HL-60 (cell line): ENCODE data around the gene CCDC88C.

Experiments used
- DNase-seq, 2 experiments: peaks; one replicate each; pipeline ENCODE4 v3.0.0-alpha.2; 2010 to 2020; ENCODE audit warnings: low read depth in 1 of 2, low spot score in 1 of 2
- H3K27ac ChIP-seq: fragments of 250-450 bp; sonication (Bioruptor Pico); replicated peaks from 2 replicates; pipeline ENCODE4 v1.5.1; 2020; ENCODE audit warnings: mild to moderate bottlenecking, moderate library complexity
- H3K27me3 ChIP-seq: fragments of 250-450 bp; sonication (Bioruptor Pico); 2 replicates; pipeline ENCODE4 v1.5.1; 2021; ENCODE audit warnings: mild to moderate bottlenecking, moderate library complexity; ENCODE audit not compliant: insufficient read depth, poor library complexity, severe bottlenecking
- H3K4me3 ChIP-seq: replicated peaks from 2 replicates; pipeline ENCODE4 v1.5.1; 2011; ENCODE audit warnings: mild to moderate bottlenecking, control low read depth, low read length; ENCODE audit not compliant: insufficient read depth
- CTCF ChIP-seq: IDR thresholded peaks from one replicate; pipeline ENCODE4 v1.5.1; 2011; ENCODE audit warnings: low read length, control low read depth, inconsistent platforms; ENCODE audit not compliant: insufficient read depth
- GABPA ChIP-seq: IDR thresholded peaks from 2 replicates; pipeline ENCODE4 v1.6.1; 2012; ENCODE audit warnings: low read depth
- POLR2AphosphoS5 ChIP-seq: IDR thresholded peaks from 2 replicates; pipeline ENCODE4 v1.6.1; 2012; ENCODE audit warnings: low read depth
- SPI1 ChIP-seq: IDR thresholded peaks from 2 replicates; pipeline ENCODE4 v1.6.1; 2012; ENCODE audit warnings: low read depth, mild to moderate bottlenecking, borderline replicate concordance
- long read RNA-seq: library from polyadenylated mRNA; unstranded; transcript quantifications from one replicate; pipeline ENCODE4 v2.0.0, GENCODE V29; 2020
- TF ChIP-seq, protein P1 (sequence below): IDR thresholded peaks from 2 replicates; pipeline ENCODE4 v1.6.1; 2012; ENCODE audit warnings: low read depth; ENCODE audit not compliant: insufficient replicate concordance

Gene CCDC88C
- long read RNA-seq, partial matches to known transcripts = 21 of 43 reads
- long read RNA-seq, other reads (novel, unspliced or antisense) = 22 of 43 reads

GRCh38 chr14:91417120-91417982, at the start of gene CCDC88C:
Gene CCDC88C (minus strand): TSS chr14:91417820. CDS start chr14:91417690, 130 bp downstream.
- TF ChIP-seq POLR2AphosphoS5 (no peak), GABPA (no peak), CTCF (no peak), SPI1 (no peak)
- TF ChIP-seq, protein P1, sequence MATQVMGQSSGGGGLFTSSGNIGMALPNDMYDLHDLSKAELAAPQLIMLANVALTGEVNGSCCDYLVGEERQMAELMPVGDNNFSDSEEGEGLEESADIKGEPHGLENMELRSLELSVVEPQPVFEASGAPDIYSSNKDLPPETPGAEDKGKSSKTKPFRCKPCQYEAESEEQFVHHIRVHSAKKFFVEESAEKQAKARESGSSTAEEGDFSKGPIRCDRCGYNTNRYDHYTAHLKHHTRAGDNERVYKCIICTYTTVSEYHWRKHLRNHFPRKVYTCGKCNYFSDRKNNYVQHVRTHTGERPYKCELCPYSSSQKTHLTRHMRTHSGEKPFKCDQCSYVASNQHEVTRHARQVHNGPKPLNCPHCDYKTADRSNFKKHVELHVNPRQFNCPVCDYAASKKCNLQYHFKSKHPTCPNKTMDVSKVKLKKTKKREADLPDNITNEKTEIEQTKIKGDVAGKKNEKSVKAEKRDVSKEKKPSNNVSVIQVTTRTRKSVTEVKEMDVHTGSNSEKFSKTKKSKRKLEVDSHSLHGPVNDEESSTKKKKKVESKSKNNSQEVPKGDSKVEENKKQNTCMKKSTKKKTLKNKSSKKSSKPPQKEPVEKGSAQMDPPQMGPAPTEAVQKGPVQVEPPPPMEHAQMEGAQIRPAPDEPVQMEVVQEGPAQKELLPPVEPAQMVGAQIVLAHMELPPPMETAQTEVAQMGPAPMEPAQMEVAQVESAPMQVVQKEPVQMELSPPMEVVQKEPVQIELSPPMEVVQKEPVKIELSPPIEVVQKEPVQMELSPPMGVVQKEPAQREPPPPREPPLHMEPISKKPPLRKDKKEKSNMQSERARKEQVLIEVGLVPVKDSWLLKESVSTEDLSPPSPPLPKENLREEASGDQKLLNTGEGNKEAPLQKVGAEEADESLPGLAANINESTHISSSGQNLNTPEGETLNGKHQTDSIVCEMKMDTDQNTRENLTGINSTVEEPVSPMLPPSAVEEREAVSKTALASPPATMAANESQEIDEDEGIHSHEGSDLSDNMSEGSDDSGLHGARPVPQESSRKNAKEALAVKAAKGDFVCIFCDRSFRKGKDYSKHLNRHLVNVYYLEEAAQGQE = no peak
- Histone ChIP-seq H3K27ac (peak within 1 kb of the TSS; percentile 91), H3K4me3 (peak within 1 kb of the TSS; percentile 93), H3K27me3 (no peaks in the 10 kb centered on the region)
- peak in 1 of 2 experiments; percentile 77 for DNase-seq

DNA sequence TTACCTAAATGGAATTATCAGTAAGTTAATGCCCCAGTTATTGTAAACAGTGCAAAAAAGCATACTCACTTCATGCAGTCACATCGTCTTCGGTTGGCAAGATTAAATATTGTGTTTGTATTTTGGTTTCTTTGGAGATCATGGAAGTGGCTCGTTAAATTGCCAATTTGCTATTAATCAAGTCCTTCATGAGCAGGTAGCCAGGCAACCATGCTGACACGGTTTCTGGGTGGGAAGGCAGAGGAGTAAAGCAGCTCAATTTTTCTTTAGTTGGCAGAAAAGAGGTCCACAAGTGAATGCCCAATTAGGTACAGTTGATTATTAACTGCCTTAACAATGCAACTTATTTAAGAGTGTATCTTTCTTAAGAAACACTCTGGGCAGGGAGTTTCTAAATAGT, 48.6 kb upstream of the CCDC88C start:
- Histone ChIP-seq H3K4me3 (no peak overlapping the region), H3K27me3 (no peaks in the 10 kb centered on the region), H3K27ac (no peak overlapping the region)
- no peak for DNase-seq
- TF ChIP-seq POLR2AphosphoS5 = no peak
- no peak for TF ChIP-seq GABPA
- TF ChIP-seq, protein P1 = no peak
- TF ChIP-seq SPI1 = no peak
- no peak for TF ChIP-seq CTCF

DNA sequence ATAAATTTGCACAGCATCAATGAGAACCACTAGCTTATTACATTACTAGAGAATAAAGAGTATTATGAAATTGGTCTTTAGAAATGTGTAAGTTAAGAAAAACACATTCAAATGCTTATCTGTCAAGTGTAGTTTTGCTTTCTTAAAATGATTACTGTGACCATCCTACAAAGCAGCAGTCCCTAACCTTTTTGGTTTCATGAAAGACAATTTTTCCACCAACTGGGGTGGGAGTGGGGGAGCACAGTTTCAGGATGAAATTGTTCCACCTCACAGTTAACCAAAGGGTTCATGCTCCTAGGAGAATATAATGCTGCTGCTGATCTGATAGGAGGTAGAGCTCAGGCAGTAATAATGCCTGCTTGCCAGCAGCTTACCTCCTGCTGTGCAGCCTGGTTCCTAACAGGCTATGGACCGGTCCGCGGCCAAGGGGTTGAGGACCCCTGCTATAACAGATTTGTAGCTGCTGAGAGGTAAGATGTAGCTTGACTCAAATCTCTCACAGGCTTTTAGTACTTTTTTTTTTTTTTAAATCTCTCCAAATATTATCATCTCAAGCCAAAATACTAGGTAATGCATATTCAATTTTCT, 47.1 kb upstream of the CCDC88C start:
- H3K27ac ChIP-seq = no peak overlapping the region
- H3K4me3 ChIP-seq = no peak overlapping the region
- DNase-seq = no peak
- no peaks in the 10 kb centered on the region for H3K27me3 ChIP-seq
- TF ChIP-seq POLR2AphosphoS5 (no peak), GABPA (no peak), CTCF (no peak), SPI1 (no peak)
- TF ChIP-seq, protein P1 = no peak
